H1 (cell line): ENCODE data around the gene RERE. TPM values are rescaled to one million over a fixed set of nuclear protein-coding genes. Genes with fewer than 3 reads are reported as not detected.

Experiments
- CTCF ChIA-PET: fragments of 300-600 bp; sonication (Branson Sonifier 250); formaldehyde crosslinking; loops from one replicate; lab custom pipeline; 2021; ENCODE audit not compliant: partially characterized antibody; lab: Charles Lee
- POLR2A ChIA-PET: fragments of 300-600 bp; sonication (Branson Sonifier 250); formaldehyde crosslinking; loops from one replicate; lab custom pipeline; 2021; ENCODE audit warnings: inconsistent platforms; ENCODE audit not compliant: partially characterized antibody; lab: Charles Lee
- DNase-seq, 2 experiments: peaks; one replicate each; pipeline versions ENCODE4 v3.0.0 to v3.0.0-alpha.2; 2010 to 2022; ENCODE audit warnings: low spot score in 2 of 2, low read depth in 1 of 2, mixed read lengths in 1 of 2
- FAIRE-seq: peaks from 2 replicates; lab custom pipeline; 2011; peaks lifted over from hg19 to GRCh38; lab: Jason Lieb, UNC
- H2AFZ ChIP-seq: 2 replicates; pipeline ENCODE4 v1.8.1; 2012; ENCODE audit warnings: low read length, inconsistent platforms
- H2AK5ac ChIP-seq: 2 replicates; pipeline ENCODE4 v1.6.1; 2013; ENCODE audit warnings: low read depth, low read length
- H2BK120ac ChIP-seq: replicated peaks from 2 replicates; pipeline ENCODE3; 2013; ENCODE audit warnings: low read depth, low read length, inconsistent platforms
- H2BK12ac ChIP-seq: 2 replicates; pipeline ENCODE4 v1.6.1; 2013; ENCODE audit warnings: low read depth, low read length
- H2BK15ac ChIP-seq: 2 replicates; pipeline ENCODE4 v1.6.1; 2013; ENCODE audit warnings: low read length
- H2BK20ac ChIP-seq: 2 replicates; pipeline ENCODE4 v1.6.1; 2013; ENCODE audit warnings: low read length
- H2BK5ac ChIP-seq: 2 replicates; pipeline ENCODE4 v1.6.1; 2013; ENCODE audit warnings: low read depth, low read length
- H3K14ac ChIP-seq: 2 replicates; pipeline ENCODE4 v1.6.1; 2013; ENCODE audit warnings: inconsistent platforms; ENCODE audit not compliant: insufficient read length
- H3K18ac ChIP-seq: 2 replicates; pipeline ENCODE4 v1.6.1; 2013; ENCODE audit warnings: low read length; ENCODE audit errors: extremely low read depth
- H3K23ac ChIP-seq: 2 replicates; pipeline ENCODE4 v1.6.1; 2013; ENCODE audit warnings: inconsistent platforms; ENCODE audit not compliant: insufficient read length
- H3K23me2 ChIP-seq: 2 replicates; pipeline ENCODE4 v1.6.1; 2013; ENCODE audit warnings: low read depth, low read length
- H3K27ac ChIP-seq: 2 replicates; pipeline ENCODE4 v1.6.1; 2011; ENCODE audit warnings: low read depth, low read length, inconsistent platforms
- H3K27me3 ChIP-seq, 4 experiments: replicated peaks in 1 of 4; 1 replicate in 1 of 4; 2 replicates in 3 of 4; pipeline versions ENCODE4 v1.6.1 to v1.8.1; 2011 to 2013; ENCODE audit warnings: low read length in 3 of 4, mild to moderate bottlenecking in 3 of 4, inconsistent platforms in 2 of 4, mixed read lengths in 2 of 4, moderate library complexity in 1 of 4; ENCODE audit not compliant: control insufficient read depth in 3 of 4, insufficient read depth in 3 of 4; ENCODE audit errors: extremely low read depth in 1 of 4
- H3K36me3 ChIP-seq, 4 experiments: 2 replicates each; pipeline versions ENCODE4 v1.6.1 to v1.8.1; 2011 to 2013; ENCODE audit warnings: mild to moderate bottlenecking in 4 of 4, low read length in 3 of 4, moderate library complexity in 2 of 4, control low read depth in 1 of 4, inconsistent platforms in 1 of 4; ENCODE audit not compliant: insufficient read depth in 4 of 4, control insufficient read depth in 2 of 4
- H3K4ac ChIP-seq: replicated peaks from 2 replicates; pipeline ENCODE3; 2013; ENCODE audit warnings: low read length, low read depth, mixed read lengths, inconsistent platforms; ENCODE audit not compliant: insufficient read length
- H3K4me1 ChIP-seq, 4 experiments: replicated peaks in 1 of 4; 1 replicate in 1 of 4; 2 replicates in 3 of 4; pipeline versions ENCODE4 v1.6.1 to v1.8.1; 2011 to 2013; ENCODE audit warnings: low read length in 3 of 4, inconsistent platforms in 2 of 4, mixed read lengths in 1 of 4; ENCODE audit not compliant: insufficient read depth in 4 of 4, control insufficient read depth in 3 of 4
- H3K4me2 ChIP-seq, 2 experiments: 2 replicates each; pipeline versions ENCODE4 v1.6.1 to v1.8.1; 2011 to 2013; ENCODE audit warnings: low read depth in 2 of 2, low read length in 2 of 2, control low read depth in 1 of 2, inconsistent platforms in 1 of 2, mild to moderate bottlenecking in 1 of 2; ENCODE audit not compliant: insufficient read depth in 1 of 2
- H3K4me3 ChIP-seq, 4 experiments: fragments of 200-600, 300-600 bp in 1 of 4; sonication (generic), shearing (Covaris generic), sonication (Bioruptor Twin) in 1 of 4; 2 replicates each; pipeline versions ENCODE4 v1.5.1 to v1.8.1; 2011 to 2016; ENCODE audit warnings: low read length in 4 of 4, low read depth in 3 of 4, control low read depth in 2 of 4, inconsistent platforms in 2 of 4, mild to moderate bottlenecking in 2 of 4, mixed read lengths in 1 of 4, moderate library complexity in 1 of 4; ENCODE audit not compliant: insufficient read depth in 2 of 4; ENCODE audit errors: extremely low read depth in 1 of 4
- H3K56ac ChIP-seq: replicated peaks from 2 replicates; pipeline ENCODE3; 2013; ENCODE audit warnings: low read depth, mild to moderate bottlenecking, mixed read lengths, low read length, inconsistent platforms; ENCODE audit not compliant: insufficient read length
- H3K79me1 ChIP-seq: 2 replicates; pipeline ENCODE4 v1.6.1; 2013; ENCODE audit warnings: low read depth, low read length, control low read depth
- H3K79me2 ChIP-seq, 2 experiments: 2 replicates each; pipeline versions ENCODE4 v1.6.1 to v1.8.1; 2012 to 2013; ENCODE audit warnings: low read length in 2 of 2, mild to moderate bottlenecking in 2 of 2, inconsistent platforms in 1 of 2; ENCODE audit not compliant: insufficient read depth in 2 of 2, control insufficient read depth in 1 of 2
- H3K9ac ChIP-seq, 4 experiments: replicated peaks in 1 of 4; 1 replicate in 1 of 4; 2 replicates in 3 of 4; pipeline versions ENCODE4 v1.6.1 to v1.8.1; 2011 to 2013; ENCODE audit warnings: low read depth in 3 of 4, low read length in 3 of 4, control low read depth in 2 of 4, mild to moderate bottlenecking in 2 of 4, moderate library complexity in 2 of 4, inconsistent platforms in 1 of 4; ENCODE audit errors: extremely low read depth in 1 of 4
- H3K9me3 ChIP-seq, 2 experiments: 2 replicates each; pipeline versions ENCODE4 v1.6.1 to v1.8.1; 2012 to 2013; ENCODE audit warnings: mild to moderate bottlenecking in 2 of 2, moderate library complexity in 2 of 2, control low read depth in 1 of 2, inconsistent platforms in 1 of 2, low read depth in 1 of 2, low read length in 1 of 2, mixed read lengths in 1 of 2; ENCODE audit not compliant: insufficient read depth in 2 of 2
- H4K20me1 ChIP-seq, 2 experiments: replicated peaks in 1 of 2; 2 replicates each; pipeline versions ENCODE3 to v1.8.1; 2011 to 2013; ENCODE audit warnings: inconsistent platforms in 2 of 2, low read length in 2 of 2, mild to moderate bottlenecking in 1 of 2; ENCODE audit not compliant: insufficient read depth in 2 of 2, control insufficient read depth in 1 of 2
- H4K5ac ChIP-seq: 2 replicates; pipeline ENCODE4 v1.6.1; 2013; ENCODE audit warnings: low read length, low read depth, mixed read lengths, inconsistent platforms; ENCODE audit not compliant: insufficient read length
- H4K8ac ChIP-seq: 2 replicates; pipeline ENCODE4 v1.8.0; 2013; ENCODE audit warnings: mild to moderate bottlenecking, moderate library complexity, low read length, inconsistent platforms; ENCODE audit not compliant: insufficient read depth; ENCODE audit errors: extremely low read depth
- H4K91ac ChIP-seq: replicated peaks from 2 replicates; pipeline ENCODE3; 2013; ENCODE audit warnings: low read length, mixed read lengths, inconsistent platforms; ENCODE audit not compliant: insufficient read length
- CTCF ChIP-seq, 3 experiments: IDR thresholded peaks; 1 replicate in 2 of 3; 2 replicates in 1 of 3; pipeline versions ENCODE4 v1.5.1 to v1.6.1; 2011; ENCODE audit warnings: low read length in 3 of 3, mild to moderate bottlenecking in 3 of 3, inconsistent platforms in 2 of 3, low read depth in 1 of 3, moderate library complexity in 1 of 3; ENCODE audit not compliant: insufficient read depth in 1 of 3; ENCODE audit errors: control extremely low read depth in 1 of 3
- WGBS, 2 experiments: shearing (Covaris generic) in 1 of 2; methylation state at CpG; one replicate each; pipeline versions ENCODE4 v1.1.6 to v1.1.7; 2013 to 2015; ENCODE audit warnings: low lambda C conversion rate in 2 of 2, mixed read lengths in 2 of 2, inconsistent platforms in 1 of 2, low coverage in 1 of 2, missing lambda C conversion rate in 1 of 2; ENCODE audit not compliant: insufficient replicate concordance in 2 of 2, insufficient coverage in 1 of 2, insufficient read length in 1 of 2; ENCODE audit errors: extremely low coverage in 1 of 2, missing lambda C conversion rate in 1 of 2; 5-methylcytosine and 5-hydroxymethylcytosine counted together
- polyA plus RNA-seq, 7 experiments: library from polyadenylated mRNA; depleted of rRNA in 3 of 7; stranded (reverse) in 5 of 7; unstranded in 2 of 7; fragments of >200 nt in 5 of 7; fragments of 200-250 nt in 2 of 7; gene quantifications; 1 replicate in 5 of 7; 2 replicates in 1 of 7; 4 replicates in 1 of 7; pipeline versions ENCODE4 v1.2.1 to v1.2.3, GENCODE V29; 2011 to 2013; ENCODE audit warnings: missing spikeins in 2 of 7, mixed read lengths in 2 of 7
- total RNA-seq: library from RNA; stranded (reverse); fragmentation: NEBNext Ultra II Directional; extraction: Animal tissue kit (Norgen Biotek cat#: 25700); gene quantifications from 2 replicates; pipeline ENCODE4 v1.2.1, GENCODE V29; 2021

RERE gene
- total and polyA plus RNA-seq, 2 of the 8 experiments (the other 6 are each of a cell fraction or from before 2014, with no cell fraction given): 15.3 to 142 TPM

- H3K27me3 ChIP-seq: no peaks in the 10 kb centered on the region
- H3K79me2 ChIP-seq: peaks cover 4 to 68% of the 10 kb centered on the region in 2 experiments
- H4K8ac ChIP-seq: no peak overlapping the region
- no peaks in the 10 kb centered on the region for H3K23me2 ChIP-seq
- H2BK5ac ChIP-seq: no peak overlapping the region; the same call in 1 of the 2 replicates
- H3K14ac ChIP-seq: no peak overlapping the region
- H2AFZ ChIP-seq: no peak overlapping the region
- no peak for DNase-seq
- H3K4me1 ChIP-seq: peaks cover 22 to 41% (median 29%) of the 10 kb centered on the region in 4 experiments
- POLR2A ChIA-PET: interaction anchor here (1.1 to 1.4 kb wide), 2 partner anchors 12 to 63 kb away, joined by 3 to 4 read pairs; no protein-coding TSS in a partner anchor
- no peak overlapping the region for H2BK120ac ChIP-seq
- peaks cover 0 to 4% (median 3%) of the 10 kb centered on the region in 4 experiments; a peak in 1 of 8 replicates for H3K36me3 ChIP-seq
- no peak overlapping the region for H4K91ac ChIP-seq
- no peak overlapping the region for H4K5ac ChIP-seq
- no peak overlapping the region for H3K4ac ChIP-seq
- 97% methylated on average over 4 of the region's 4 CpGs; no CpG with 5 or more reads in 1 of the 2 experiments for WGBS, 2 experiments
- no peak overlapping the region for H3K4me2 ChIP-seq
- no peaks in the 10 kb centered on the region for H3K9me3 ChIP-seq
- peaks cover 0 to 10% of the 10 kb centered on the region in 2 experiments for H4K20me1 ChIP-seq
- no peak overlapping the region for H2BK12ac ChIP-seq
- no peak overlapping the region for H3K23ac ChIP-seq
- no peak overlapping the region for H3K27ac ChIP-seq
- no peak overlapping the region for H2AK5ac ChIP-seq
- H3K18ac ChIP-seq: no peak overlapping the region
- no peak overlapping the region for H2BK20ac ChIP-seq
- no peak overlapping the region for H2BK15ac ChIP-seq
- CTCF ChIA-PET: interaction anchor here (0.9 to 4.8 kb wide), 8 partner anchors 9 to 333 kb away, joined by 3 to 40 read pairs (median 4); no protein-coding TSS in a partner anchor
- FAIRE-seq: no peak
- no peak overlapping the region for H3K9ac ChIP-seq
- no peak overlapping the region for H3K4me3 ChIP-seq
- no peak for TF ChIP-seq CTCF (IDR thresholded peaks at IDR 0.05; ENCODE audit: control extremely low read depth in 1 of 3, insufficient read depth in 1 of 3, low read depth in 1 of 3, low read length in 3 of 3)
- H3K79me1 ChIP-seq: peaks cover 8% of the 10 kb centered on the region; the same call in 1 of the 2 replicates
- H3K56ac ChIP-seq: no peak overlapping the region
Observed at GRCh38 chr1:8406960-8407359, 410.5 kb downstream of the RERE start.
